Psoas muscle (tissue), 8 donors: ENCODE measurements around the gene RIPOR3. TPM values are rescaled to one million over a fixed set of nuclear protein-coding genes. Genes with fewer than 3 reads are reported as not detected.

Experiments
- ATAC-seq, 4 donors: fragments of 200-7000 bp; cut with Tn5 transposase; one replicate each; pipeline ENCODE4 v1.9.1; 2020; ENCODE audit warnings: moderate library complexity in 3 of 4, mild to moderate bottlenecking in 2 of 4
- DNase-seq, 2 donors: peaks; one replicate each; pipeline ENCODE4 v3.0.0-alpha.2; 2020
- H3K27ac ChIP-seq: fragments of 200-600 bp; one replicate; pipeline ENCODE4 v1.8.0; 2022
- H3K27me3 ChIP-seq, 3 donors: fragments of 200-600 bp in 1 of 3; one replicate each; pipeline versions ENCODE4 v1.6.1 to v1.8.0; 2013 to 2022; ENCODE audit warnings: low read length in 2 of 3, mild to moderate bottlenecking in 2 of 3, moderate library complexity in 1 of 3; ENCODE audit not compliant: insufficient read depth in 3 of 3
- H3K36me3 ChIP-seq, 2 donors: fragments of 200-600 bp in 1 of 2; one replicate each; pipeline versions ENCODE4 v1.6.1 to v1.8.0; 2013 to 2022; ENCODE audit warnings: low read depth in 1 of 2, mild to moderate bottlenecking in 1 of 2, moderate library complexity in 1 of 2; ENCODE audit not compliant: insufficient read depth in 1 of 2
- H3K4me1 ChIP-seq: fragments of 200-600 bp; one replicate; pipeline ENCODE4 v1.8.0; 2022
- H3K4me3 ChIP-seq: fragments of 200-600 bp; one replicate; pipeline ENCODE4 v1.8.0; 2022; ENCODE audit warnings: mild to moderate bottlenecking
- H3K9me3 ChIP-seq: fragments of 200-600 bp; one replicate; pipeline ENCODE4 v1.8.0; 2022
- WGBS, 3 donors: extraction: QIAGEN DNeasy Blood & Tissue Kit; methylation state at CpG; one replicate each; pipeline versions ENCODE4 v1.1.6 to v1.1.7; 2013; 5-methylcytosine and 5-hydroxymethylcytosine counted together
- intact Hi-C, 2 donors: fragments of 100-400 bp; cut with DNase I; formaldehyde crosslinking; loops; one replicate each; pipeline versions ENCODE4 v1.11.0 to v1.14.2; 2022
- polyA plus RNA-seq, 3 donors: library from polyadenylated mRNA; stranded (reverse); fragments of 200-250 nt; gene quantifications; one replicate each; pipeline ENCODE4 v1.2.3, GENCODE V29; 2013
- total RNA-seq, 4 donors: library from RNA; stranded (reverse); fragmentation: NEBNext Ultra II Directional in 2 of 4; extraction: Animal tissue kit (Norgen Biotek cat#: 25700) in 2 of 4; gene quantifications; one replicate each; pipeline versions ENCODE4 v1.2.1 to v1.2.4, GENCODE V29; 2021 to 2023
- TF ChIP-seq, protein P1 (sequence below): fragments of 200-600 bp; IDR thresholded peaks from one replicate; pipeline ENCODE4 v1.8.0; 2022; ENCODE audit warnings: antibody characterized with exemption
- donor health status: healthy with polysubstance abuse.
- donor health status: DM: no; HTN: no; CAD: no; lungs with moderate emphysema.
- donor health status: Bipolar disorder and iron deficiency.
- donor health status: healthy.
- donor health status: DM: yes; HTN: yes; CAD: no.
- donor health status: DM: no; HTN: no; CAD: no.
- donor health status: DM: no; HTN: no; CAD: no.
- donor health status: DM: yes; HTN: yes; CAD: no.

Gene RIPOR3
- total and polyA plus RNA-seq, 7 donors = 3.1 to 5.7 (median 5.2) TPM

DNA sequence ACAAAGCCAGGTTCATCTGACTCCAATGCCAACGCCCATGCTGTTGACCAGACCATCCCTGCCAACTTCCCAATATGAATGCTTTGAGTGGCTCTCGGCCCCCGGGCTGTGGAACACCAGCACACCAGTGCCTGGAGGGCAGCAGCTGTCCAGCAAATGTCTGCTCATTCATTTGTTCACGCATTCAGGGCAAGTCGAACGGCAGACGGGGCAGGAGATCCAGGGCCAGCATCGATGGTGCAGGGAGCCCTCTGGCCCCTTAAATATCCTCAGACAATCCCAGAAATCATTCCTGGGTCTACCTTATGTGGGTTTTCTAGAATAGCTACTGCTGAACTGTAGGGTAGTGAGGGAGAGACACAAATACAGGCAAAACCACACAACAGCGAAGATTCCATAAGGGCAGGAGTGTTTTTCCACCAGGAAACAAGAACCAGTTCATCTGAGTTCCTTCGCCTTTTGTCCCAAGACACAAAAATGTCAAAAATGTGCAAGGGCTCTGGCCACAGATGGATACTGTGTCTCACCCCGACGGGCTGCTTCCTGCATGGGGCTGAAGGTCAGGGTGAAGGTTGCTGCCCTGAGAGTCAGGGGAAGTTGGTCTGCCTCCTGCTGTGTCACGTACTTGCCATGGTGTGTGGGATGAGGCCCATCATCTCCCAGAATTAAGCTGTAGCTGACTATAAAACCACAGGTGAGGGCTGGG is 15.5 kb downstream of the RIPOR3 start:
- ATAC-seq (no peak), DNase-seq (no peak)
- 46 to 53% (median 48%) methylated on average over 13 of the region's 13 CpGs for WGBS, 3 donors
- Histone ChIP-seq H3K27ac (no peak overlapping the region), H3K4me1 (no peaks in the 10 kb centered on the region), H3K4me3 (no peak overlapping the region), H3K27me3 (no peaks in the 10 kb centered on the region), H3K9me3 (no peaks in the 10 kb centered on the region), H3K36me3 (no peaks in the 10 kb centered on the region)
- TF ChIP-seq, protein P1, sequence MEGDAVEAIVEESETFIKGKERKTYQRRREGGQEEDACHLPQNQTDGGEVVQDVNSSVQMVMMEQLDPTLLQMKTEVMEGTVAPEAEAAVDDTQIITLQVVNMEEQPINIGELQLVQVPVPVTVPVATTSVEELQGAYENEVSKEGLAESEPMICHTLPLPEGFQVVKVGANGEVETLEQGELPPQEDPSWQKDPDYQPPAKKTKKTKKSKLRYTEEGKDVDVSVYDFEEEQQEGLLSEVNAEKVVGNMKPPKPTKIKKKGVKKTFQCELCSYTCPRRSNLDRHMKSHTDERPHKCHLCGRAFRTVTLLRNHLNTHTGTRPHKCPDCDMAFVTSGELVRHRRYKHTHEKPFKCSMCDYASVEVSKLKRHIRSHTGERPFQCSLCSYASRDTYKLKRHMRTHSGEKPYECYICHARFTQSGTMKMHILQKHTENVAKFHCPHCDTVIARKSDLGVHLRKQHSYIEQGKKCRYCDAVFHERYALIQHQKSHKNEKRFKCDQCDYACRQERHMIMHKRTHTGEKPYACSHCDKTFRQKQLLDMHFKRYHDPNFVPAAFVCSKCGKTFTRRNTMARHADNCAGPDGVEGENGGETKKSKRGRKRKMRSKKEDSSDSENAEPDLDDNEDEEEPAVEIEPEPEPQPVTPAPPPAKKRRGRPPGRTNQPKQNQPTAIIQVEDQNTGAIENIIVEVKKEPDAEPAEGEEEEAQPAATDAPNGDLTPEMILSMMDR = no peak
- intact Hi-C loops = no loop called here

DNA sequence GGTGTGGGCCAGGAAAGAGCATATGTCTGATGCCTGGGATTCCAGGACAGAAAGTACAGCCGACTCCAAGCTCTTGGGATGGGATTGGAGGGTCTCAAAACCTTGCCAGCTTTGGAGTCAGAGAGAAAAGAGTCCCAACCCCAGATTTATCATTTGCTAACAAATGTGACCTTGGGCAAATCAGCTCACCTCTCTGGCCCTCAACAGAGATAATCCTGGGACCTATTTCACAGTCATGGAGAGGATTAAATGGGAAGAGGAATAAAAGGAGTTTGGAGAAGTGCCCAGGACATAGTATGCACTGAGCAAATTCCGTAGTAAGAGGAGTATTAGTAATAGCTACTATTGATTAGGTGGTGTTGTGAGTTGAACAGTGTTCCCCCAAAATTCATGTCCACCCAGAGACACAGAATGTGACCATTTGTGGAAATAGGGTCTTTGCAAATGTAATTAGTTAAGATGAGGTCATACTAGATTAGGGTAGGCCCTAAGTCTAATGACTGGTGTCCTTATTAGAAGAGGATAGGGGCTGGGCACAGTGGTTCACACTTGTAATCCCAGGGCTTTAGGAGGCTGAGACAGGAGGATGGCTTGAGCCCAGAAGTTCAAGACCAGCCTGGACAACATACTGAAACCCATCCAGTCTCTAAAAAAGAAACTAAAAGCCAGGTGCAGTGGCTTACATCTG is 17.1 kb downstream of the RIPOR3 start:
- TF ChIP-seq, protein P1 = no peak
- Histone ChIP-seq H3K4me1 (no peaks in the 10 kb centered on the region), H3K4me3 (no peak overlapping the region), H3K36me3 (no peaks in the 10 kb centered on the region), H3K27ac (no peak overlapping the region), H3K27me3 (no peaks in the 10 kb centered on the region), H3K9me3 (no peaks in the 10 kb centered on the region)
- no peak for ATAC-seq
- intact Hi-C loops = no loop called here
- DNase-seq = no peak
- WGBS, 3 donors = 19 to 39% (median 19%) methylated on average over 2 of the region's 2 CpGs

DNA sequence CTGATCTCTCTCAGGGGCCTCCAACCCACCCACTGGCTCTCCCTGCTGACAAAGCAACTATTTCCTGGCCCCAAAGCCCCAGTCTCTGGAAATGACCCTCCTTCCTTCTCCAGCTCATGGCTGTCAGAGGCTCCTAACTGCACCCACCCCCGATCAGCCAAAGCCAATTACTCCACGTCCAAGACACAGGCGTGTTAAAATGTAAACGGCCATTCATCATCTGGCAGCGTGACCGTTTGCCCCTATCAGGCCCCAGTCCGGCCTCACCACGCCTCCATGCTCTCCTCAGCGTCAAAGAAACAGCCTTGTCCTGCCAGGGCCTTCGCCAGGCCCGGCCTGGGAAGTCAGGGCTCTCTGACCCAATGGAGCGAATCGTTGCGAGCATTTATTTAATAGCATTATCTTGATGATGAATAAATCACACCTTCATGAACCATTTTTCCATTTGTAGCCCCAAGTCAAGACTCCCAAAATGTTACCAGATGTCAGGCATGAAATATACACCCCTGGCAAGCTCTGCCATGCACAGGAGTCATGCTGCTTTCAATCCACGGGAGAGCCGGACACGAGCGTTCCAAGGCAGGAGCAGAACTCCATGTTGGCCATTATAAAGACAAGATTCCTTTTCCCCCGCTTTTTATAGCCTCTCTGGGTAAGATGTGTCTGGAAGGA is 17.7 kb downstream of the RIPOR3 start:
- 58 to 68% (median 68%) methylated on average over 19 of the region's 19 CpGs for WGBS, 3 donors
- TF ChIP-seq, protein P1 = no peak
- DNase-seq = no peak
- Histone ChIP-seq H3K36me3 (no peaks in the 10 kb centered on the region), H3K27ac (no peak overlapping the region), H3K4me1 (no peaks in the 10 kb centered on the region), H3K4me3 (no peak overlapping the region), H3K27me3 (no peaks in the 10 kb centered on the region), H3K9me3 (no peaks in the 10 kb centered on the region)
- ATAC-seq = no peak
- intact Hi-C loops = no loop called here

- 86 to 93% (median 92%) methylated on average over 7 of the region's 7 CpGs for WGBS, 3 donors
- no peak overlapping the region for H3K4me3 ChIP-seq
- no peak overlapping the region for H3K27ac ChIP-seq
- no peaks in the 10 kb centered on the region for H3K4me1 ChIP-seq
- no peak for ATAC-seq
- intact Hi-C loops = no loop called here
- no peaks in the 10 kb centered on the region for H3K9me3 ChIP-seq
- TF ChIP-seq, protein P1 = no peak
- no peak for DNase-seq
- no peaks in the 10 kb centered on the region for H3K36me3 ChIP-seq
- no peaks in the 10 kb centered on the region for H3K27me3 ChIP-seq
Observed at GRCh38 chr20:50673146-50673465, 18.2 kb downstream of the RIPOR3 start.
